RWPE2 (cell line): Measurements from ENCODE around the gene CACNA2D2.

ENCODE experiments used
- ATAC-seq: fragments of 200-7000 bp; cut with Tn5 transposase; 3 replicates; pipeline ENCODE4 v1.9.1; 2021; ENCODE audit warnings: low read depth
- DNase-seq: peaks from one replicate; pipeline ENCODE4 v3.0.0-alpha.2; 2020; ENCODE audit warnings: low spot score
- H3K27ac ChIP-seq: fragments of 450-650 bp; 2 replicates; pipeline ENCODE4 v1.5.1; 2017; ENCODE audit warnings: mild to moderate bottlenecking; ENCODE audit not compliant: poor library complexity, severe bottlenecking
- H3K27me3 ChIP-seq: fragments of 250-450 bp; sonication (Bioruptor Pico); 2 replicates; pipeline ENCODE4 v1.5.1; 2021; ENCODE audit warnings: mild to moderate bottlenecking, moderate library complexity; ENCODE audit not compliant: insufficient read depth, poor library complexity, severe bottlenecking
- H3K36me3 ChIP-seq: fragments of 250-450 bp; sonication (Bioruptor Pico); 2 replicates; pipeline ENCODE4 v1.5.1; 2020; ENCODE audit warnings: low read depth, mild to moderate bottlenecking, moderate library complexity
- H3K4me1 ChIP-seq: fragments of 250-450 bp; sonication (Bioruptor Pico); 2 replicates; pipeline ENCODE4 v1.5.1; 2021; ENCODE audit warnings: mild to moderate bottlenecking, moderate library complexity; ENCODE audit not compliant: insufficient read depth, poor library complexity, severe bottlenecking
- H3K4me3 ChIP-seq: fragments of 250-450 bp; sonication (Bioruptor Pico); 2 replicates; pipeline ENCODE4 v1.5.1; 2021; ENCODE audit warnings: mild to moderate bottlenecking, moderate library complexity; ENCODE audit not compliant: severe bottlenecking
- H3K9me3 ChIP-seq: fragments of 250-450 bp; sonication (Bioruptor Pico); 2 replicates; pipeline ENCODE4 v1.5.1; 2021; ENCODE audit warnings: mild to moderate bottlenecking, moderate library complexity; ENCODE audit not compliant: severe bottlenecking
- TF ChIP-seq, protein P1 (sequence below): fragments of 450-650 bp; IDR thresholded peaks from one replicate; pipeline ENCODE4 v1.5.1; 2017; ENCODE audit warnings: mild to moderate bottlenecking, moderate library complexity; ENCODE audit not compliant: poor library complexity, severe bottlenecking

CACNA2D2 gene

DNA sequence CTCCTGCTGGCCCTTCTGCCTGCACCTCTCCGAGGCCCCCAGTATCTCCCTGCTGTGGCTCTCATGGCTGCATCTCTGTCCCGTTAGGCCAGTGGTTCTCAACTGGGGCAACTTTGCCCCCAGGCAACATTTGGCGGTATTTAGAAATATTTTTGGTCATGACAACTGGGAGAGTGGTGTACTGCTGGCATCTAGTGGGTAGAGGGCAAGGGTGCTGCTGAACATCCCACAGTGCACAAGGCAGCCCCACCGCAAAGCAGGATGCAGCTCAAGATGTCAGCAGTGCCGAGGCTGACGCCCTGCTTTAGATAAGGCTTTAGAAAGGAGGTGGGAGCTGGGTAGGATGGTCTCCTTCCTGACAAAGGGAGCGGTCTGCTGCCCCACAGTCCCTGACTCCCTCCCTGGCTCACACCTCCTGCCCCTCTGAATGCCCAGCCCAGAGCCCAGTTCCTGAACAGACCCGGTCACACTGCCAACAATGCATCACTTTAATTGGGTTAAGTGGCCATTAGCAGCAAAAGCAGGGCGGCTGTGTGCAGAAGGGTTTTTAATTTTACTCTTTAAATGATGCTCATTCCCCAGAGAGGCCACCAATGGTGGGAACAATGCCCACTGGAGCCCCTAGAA, 75.3 kb downstream of the CACNA2D2 start:
- H3K9me3 ChIP-seq, result no peaks in the 10 kb centered on the region
- ATAC-seq (peak; percentile 37; the same call in 1 of the 3 replicates), DNase-seq (no peak)
- no peaks in the 10 kb centered on the region for H3K36me3 ChIP-seq
- no peaks in the 10 kb centered on the region for H3K4me1 ChIP-seq
- no peak overlapping the region for H3K27ac ChIP-seq
- no peak overlapping the region for H3K4me3 ChIP-seq
- no peaks in the 10 kb centered on the region for H3K27me3 ChIP-seq
- TF ChIP-seq, protein P1, sequence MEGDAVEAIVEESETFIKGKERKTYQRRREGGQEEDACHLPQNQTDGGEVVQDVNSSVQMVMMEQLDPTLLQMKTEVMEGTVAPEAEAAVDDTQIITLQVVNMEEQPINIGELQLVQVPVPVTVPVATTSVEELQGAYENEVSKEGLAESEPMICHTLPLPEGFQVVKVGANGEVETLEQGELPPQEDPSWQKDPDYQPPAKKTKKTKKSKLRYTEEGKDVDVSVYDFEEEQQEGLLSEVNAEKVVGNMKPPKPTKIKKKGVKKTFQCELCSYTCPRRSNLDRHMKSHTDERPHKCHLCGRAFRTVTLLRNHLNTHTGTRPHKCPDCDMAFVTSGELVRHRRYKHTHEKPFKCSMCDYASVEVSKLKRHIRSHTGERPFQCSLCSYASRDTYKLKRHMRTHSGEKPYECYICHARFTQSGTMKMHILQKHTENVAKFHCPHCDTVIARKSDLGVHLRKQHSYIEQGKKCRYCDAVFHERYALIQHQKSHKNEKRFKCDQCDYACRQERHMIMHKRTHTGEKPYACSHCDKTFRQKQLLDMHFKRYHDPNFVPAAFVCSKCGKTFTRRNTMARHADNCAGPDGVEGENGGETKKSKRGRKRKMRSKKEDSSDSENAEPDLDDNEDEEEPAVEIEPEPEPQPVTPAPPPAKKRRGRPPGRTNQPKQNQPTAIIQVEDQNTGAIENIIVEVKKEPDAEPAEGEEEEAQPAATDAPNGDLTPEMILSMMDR, result peak; percentile 31

DNA sequence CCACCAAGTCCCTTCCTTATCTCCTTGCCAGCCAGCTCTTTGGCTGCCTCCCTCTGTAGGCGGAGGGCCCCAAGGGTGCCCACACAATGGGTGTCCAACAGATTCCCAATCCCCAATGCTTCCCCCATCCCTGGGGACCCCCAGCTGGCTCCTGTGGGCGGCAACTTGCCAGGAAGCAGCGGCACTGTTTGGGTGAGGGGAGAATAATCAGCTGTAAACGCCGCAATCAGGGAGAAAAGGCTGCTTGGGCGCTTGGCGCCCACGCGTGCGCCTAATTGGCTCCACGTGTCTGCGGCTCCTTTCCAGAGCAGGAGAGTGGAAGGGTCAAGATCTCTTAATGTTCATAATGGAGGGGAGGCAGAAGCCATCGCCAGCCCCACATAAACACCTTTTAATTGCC, 76.2 kb downstream of the CACNA2D2 start:
- no peak for ATAC-seq
- TF ChIP-seq, protein P1, result no peak
- no peaks in the 10 kb centered on the region for H3K27me3 ChIP-seq

GRCh38 chr3:50425911-50426310, 77.5 kb downstream of the CACNA2D2 start:
- no peak for ATAC-seq
- Histone ChIP-seq H3K36me3 (no peaks in the 10 kb centered on the region), H3K9me3 (no peaks in the 10 kb centered on the region), H3K4me3 (no peak overlapping the region), H3K4me1 (no peaks in the 10 kb centered on the region), H3K27ac (no peak overlapping the region), H3K27me3 (no peaks in the 10 kb centered on the region)
- TF ChIP-seq, protein P1, result no peak
- DNase-seq, result no peak

More for the DNA sequence above, 76.2 kb downstream of the CACNA2D2 start:
- H3K27ac ChIP-seq, result no peak overlapping the region
- DNase-seq, result no peak
- H3K4me1 ChIP-seq, result no peaks in the 10 kb centered on the region
- no peak overlapping the region for H3K4me3 ChIP-seq
- no peaks in the 10 kb centered on the region for H3K36me3 ChIP-seq
- H3K9me3 ChIP-seq, result no peaks in the 10 kb centered on the region

DNA sequence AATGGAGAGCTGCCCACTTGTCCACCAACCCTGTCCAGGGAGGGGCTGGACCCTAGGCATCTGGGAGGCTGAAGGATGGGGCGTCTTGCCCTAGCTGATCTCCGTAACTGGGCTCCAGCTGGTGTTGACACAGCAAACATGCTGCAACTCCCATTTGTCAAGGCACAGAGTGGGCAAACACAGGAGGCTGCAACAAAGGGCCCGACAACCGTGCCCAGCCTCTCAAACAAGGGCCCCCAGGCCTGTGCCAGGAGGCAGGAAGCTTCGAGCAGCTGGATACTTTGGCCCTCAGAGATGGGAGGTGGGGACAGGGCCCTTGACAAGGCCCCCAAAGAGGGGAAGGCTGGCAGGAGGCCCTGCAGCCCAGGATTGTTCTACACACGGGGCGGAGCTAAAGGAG, 79.9 kb downstream of the CACNA2D2 start:
- H3K27ac ChIP-seq, result no peak overlapping the region
- H3K4me3 ChIP-seq, result no peak overlapping the region
- H3K36me3 ChIP-seq, result no peaks in the 10 kb centered on the region
- ATAC-seq (no peak), DNase-seq (no peak)
- no peaks in the 10 kb centered on the region for H3K27me3 ChIP-seq
- TF ChIP-seq, protein P1, result no peak
- no peaks in the 10 kb centered on the region for H3K4me1 ChIP-seq
- no peaks in the 10 kb centered on the region for H3K9me3 ChIP-seq

GRCh38 chr3:50422153-50422552, 81.3 kb downstream of the CACNA2D2 start:
- H3K4me1 ChIP-seq, result no peaks in the 10 kb centered on the region
- ATAC-seq (no peak), DNase-seq (no peak)
- no peaks in the 10 kb centered on the region for H3K36me3 ChIP-seq
- TF ChIP-seq, protein P1, result no peak
- H3K27me3 ChIP-seq, result no peaks in the 10 kb centered on the region
- no peaks in the 10 kb centered on the region for H3K9me3 ChIP-seq
- no peak overlapping the region for H3K4me3 ChIP-seq
- no peak overlapping the region for H3K27ac ChIP-seq
